ENCODE data around the gene TMC8.

DNA sequence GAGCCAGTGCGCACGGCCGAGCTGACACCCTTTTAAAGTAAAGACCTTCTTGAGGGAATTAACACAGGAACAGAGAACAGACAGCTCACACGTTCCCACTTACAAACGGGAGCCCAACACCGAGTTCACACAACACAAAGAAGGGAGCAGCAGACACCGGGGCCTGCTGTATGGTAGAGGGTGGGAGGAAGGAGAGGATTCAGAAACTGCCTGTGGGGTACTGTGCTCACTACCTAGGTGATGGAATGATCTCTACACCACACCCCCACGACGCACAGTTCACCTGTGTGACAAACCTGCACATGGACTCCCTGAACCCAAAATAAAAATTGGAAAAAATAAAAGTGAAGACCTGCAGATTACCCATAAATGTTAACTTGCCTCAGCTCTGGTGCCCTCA is 34.5 kb upstream of the TMC8 start:
- TF ChIP-seq, protein P1, sequence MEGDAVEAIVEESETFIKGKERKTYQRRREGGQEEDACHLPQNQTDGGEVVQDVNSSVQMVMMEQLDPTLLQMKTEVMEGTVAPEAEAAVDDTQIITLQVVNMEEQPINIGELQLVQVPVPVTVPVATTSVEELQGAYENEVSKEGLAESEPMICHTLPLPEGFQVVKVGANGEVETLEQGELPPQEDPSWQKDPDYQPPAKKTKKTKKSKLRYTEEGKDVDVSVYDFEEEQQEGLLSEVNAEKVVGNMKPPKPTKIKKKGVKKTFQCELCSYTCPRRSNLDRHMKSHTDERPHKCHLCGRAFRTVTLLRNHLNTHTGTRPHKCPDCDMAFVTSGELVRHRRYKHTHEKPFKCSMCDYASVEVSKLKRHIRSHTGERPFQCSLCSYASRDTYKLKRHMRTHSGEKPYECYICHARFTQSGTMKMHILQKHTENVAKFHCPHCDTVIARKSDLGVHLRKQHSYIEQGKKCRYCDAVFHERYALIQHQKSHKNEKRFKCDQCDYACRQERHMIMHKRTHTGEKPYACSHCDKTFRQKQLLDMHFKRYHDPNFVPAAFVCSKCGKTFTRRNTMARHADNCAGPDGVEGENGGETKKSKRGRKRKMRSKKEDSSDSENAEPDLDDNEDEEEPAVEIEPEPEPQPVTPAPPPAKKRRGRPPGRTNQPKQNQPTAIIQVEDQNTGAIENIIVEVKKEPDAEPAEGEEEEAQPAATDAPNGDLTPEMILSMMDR (conservative IDR thresholded peaks at IDR 0.05) = no peak
- TF ChIP-seq ZFX (IDR thresholded peaks at IDR 0.05) = no peak
